ENCODE measurements around the gene SELENON.

SELENON gene

GRCh38 chr1:25809283-25809926 lies 9.4 kb downstream of the SELENON start:
- DNase-seq (ENCODE audit: low read depth, low spot score), result no peak

- no peak for DNase-seq (ENCODE audit: low read depth, low spot score)
Measured at GRCh38 chr1:25809929-25810328, 9.9 kb downstream of the SELENON start.

DNA sequence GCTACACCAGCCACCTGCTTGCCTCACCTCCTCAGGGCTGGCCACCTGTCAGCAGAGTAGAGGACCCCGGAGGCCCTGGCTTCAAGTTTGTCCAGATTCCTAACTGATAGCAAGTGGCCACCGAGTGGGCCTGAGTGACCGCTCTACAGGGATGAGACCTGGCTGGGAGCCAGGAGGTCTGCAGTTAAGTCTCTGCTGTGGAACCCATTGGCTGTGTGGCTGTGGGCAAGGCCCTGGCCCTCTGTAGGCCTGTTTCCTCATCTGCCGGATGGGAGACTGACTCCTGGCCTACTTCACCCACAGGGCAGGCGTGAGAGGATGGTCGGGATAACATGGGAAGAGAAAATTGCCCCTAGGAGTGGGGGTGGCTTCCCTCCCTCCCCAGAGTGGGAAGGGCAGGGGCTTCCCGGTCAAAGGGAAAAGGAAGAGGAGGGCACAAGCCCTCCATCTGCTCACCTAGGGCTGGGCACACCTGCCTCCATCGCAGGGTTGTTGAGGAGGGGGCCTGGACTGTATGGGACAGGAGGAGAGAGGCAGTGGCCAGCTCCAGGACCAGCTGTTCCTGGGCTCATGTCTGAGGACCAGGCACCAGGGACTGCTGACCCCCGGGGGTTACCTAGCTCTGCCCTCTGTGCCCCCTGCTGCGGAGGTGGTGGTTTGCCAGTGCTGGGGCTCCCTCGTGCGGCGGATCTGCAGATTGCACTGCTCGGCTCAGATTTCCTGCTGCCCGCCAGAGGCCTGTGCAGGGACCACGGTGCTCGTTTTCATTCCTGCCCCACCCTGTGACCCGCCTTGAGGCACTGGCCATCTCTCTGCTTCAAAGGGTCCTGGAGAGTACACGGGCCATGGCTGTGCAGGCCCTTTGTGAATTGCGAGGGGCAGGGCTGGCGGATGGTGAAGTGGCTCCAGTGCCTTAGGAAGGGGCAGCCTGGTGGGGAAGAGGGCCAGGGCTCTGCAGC lies 10.6 kb downstream of the SELENON start:
- DNase-seq (ENCODE audit: low read depth, low spot score), result peak; percentile 65

GRCh38 chr1:25811384-25812082 lies 11.5 kb downstream of the SELENON start:
- DNase-seq (ENCODE audit: low read depth, low spot score), result no peak

GRCh38 chr1:25813071-25813733 lies 13.2 kb downstream of the SELENON start:
- no peak for DNase-seq (ENCODE audit: low read depth, low spot score)

GRCh38 chr1:25813734-25814471 lies 13.9 kb downstream of the SELENON start:
- DNase-seq (ENCODE audit: low read depth, low spot score), result no peak

GRCh38 chr1:25814549-25815087 lies 14.6 kb downstream of the SELENON start:
- no peak for DNase-seq (ENCODE audit: low read depth, low spot score)

- no peak for DNase-seq (ENCODE audit: low read depth, low spot score)
Measured at GRCh38 chr1:25815208-25816111, 15.5 kb downstream of the SELENON start.

DNA sequence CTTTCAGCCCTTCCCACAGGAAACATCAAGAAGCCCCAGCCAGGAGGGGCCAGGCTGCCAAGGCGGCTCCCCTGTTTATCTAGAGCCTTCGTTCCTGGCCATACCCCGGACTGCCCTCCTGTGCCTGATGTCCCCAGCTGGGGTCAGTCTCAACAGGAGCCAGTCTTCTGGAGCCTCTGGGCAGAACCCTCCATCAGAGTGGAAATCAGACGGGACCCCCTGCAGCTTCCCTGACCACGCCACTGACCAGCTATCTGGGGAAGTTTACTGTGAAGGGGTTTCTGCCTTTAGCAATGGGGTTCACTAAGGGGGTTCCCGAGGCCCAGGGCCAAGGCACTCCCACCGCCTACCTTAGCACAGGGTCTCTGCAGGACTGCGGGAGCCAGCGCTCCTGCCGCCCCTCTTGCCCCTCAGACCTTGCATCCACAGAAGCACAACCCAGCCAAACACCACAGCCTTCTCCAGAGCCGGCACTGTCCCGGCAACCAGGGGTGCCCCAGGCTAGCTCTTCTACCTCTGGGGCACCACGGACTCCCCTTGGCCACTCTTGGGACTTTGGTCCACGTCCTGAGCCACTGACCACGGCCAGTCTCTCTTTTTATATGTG lies 16.2 kb downstream of the SELENON start:
- no peak for DNase-seq (ENCODE audit: low read depth, low spot score)

GRCh38 chr1:25817840-25818501 lies 18.0 kb downstream of the SELENON start:
- DNase-seq (ENCODE audit: low read depth, low spot score), result no peak

DNA sequence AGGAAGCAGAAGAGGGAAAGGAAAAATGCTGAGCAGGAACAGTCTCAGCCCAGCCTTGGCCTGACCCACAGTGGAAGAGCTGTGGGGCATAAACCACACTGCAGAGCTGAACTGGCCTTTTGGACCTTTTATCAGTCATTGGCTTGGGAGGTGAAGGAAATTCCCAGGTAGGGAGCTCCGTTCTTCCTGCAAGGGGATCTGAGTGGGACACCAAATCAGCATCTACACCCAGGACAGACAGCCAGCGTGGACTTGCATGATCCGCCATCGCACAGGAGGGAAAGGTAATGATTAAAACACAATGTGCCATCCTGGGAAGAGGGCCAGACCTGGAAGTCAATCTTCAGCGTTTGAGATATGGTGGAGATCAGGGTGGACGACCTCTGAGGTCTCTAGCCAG lies 18.6 kb downstream of the SELENON start:
- DNase-seq (ENCODE audit: low read depth, low spot score), result no peak

DNA sequence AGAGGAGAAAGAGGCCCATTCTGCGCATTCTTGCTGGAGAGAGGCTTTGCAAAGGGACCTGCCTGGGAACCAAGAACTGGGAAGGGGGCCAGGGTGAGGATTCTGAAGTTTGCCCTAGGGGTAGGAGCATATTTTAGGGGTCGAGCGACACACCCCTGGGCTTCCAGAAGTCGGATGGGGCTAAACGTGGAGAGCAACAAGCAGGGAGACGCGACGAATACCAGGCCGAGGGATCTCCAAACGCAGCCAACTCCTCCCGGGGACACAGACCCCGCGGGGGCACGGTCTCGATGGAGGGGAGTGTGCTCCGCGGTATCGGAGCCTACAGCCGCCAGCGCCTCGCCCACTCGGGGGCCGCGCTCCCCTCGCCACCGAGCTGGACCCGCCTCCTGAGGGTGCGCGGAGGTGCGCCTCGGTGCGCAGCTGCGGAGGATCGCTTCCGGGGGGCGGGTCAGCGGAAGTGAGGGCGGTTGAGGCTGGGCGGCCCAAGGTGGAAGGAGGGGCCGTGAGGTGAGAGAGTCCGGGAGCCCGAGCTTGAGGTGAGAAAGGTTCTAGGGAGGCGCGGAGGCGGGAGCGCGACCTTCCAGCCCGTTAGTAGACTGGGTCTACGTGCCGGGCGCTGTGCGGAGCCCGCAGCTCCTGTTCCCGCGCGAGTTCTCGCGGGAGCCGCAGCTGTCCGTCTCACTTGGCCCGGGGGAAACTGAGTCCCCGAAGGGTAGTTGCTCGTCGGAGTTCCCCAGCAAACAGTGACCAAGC lies 19.7 kb downstream of the SELENON start, which contains the start of gene MTFR1L:
Gene MTFR1L (plus strand): TSS at position 464 of the 756 bp plus-strand sequence. CDS start 3,151 bp downstream, outside the sequence.
- DNase-seq (ENCODE audit: low read depth, low spot score), result peak; percentile 87

GRCh38 chr1:25820247-25821111 lies 20.5 kb downstream of the SELENON start:
- DNase-seq (ENCODE audit: low read depth, low spot score), result peak; percentile 52

GRCh38 chr1:25821112-25821476 lies 21.1 kb downstream of the SELENON start:
- DNase-seq (ENCODE audit: low read depth, low spot score), result no peak

DNA sequence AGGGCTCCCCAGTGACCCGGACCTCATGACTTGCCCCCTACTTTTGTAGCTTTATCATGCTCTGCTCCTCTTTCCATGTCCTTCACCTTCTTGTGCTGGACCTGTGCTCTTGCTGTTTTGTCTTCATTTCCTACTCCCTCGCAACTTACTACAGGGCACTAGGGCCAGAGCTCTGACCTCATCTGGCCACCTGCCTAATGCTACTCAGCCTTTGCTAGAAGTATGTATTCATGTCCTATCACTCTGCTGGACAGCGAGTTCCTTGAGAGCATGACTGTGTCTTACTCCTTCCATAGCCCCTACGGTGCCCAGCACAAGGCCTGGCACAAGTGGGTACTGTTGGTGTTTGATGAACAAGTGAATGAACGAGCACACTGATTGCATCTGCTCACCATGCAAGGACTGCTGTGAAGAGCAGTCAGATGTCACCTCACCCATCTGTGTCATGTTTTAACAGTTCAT lies 21.7 kb downstream of the SELENON start:
- no peak for DNase-seq (ENCODE audit: low read depth, low spot score)

DNA sequence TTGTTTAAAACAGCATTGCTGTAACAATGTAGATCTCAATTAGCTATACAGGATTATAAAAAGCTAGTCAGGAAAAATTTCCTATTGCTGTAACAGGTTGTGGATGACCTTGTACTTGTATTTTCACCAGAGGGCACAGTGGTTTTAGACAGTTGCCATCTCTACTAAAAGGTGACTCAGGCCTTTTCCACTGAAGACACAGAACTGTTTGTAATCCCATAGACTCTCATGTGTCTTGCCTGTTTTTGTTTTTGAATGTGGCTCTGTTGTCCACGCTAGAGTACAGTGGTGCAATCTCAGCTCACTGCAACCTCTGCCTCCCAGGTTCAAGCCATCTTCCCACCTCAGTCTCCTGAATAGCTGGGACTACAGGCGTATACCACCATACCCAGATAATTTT lies 25.6 kb downstream of the SELENON start:
- DNase-seq (ENCODE audit: low read depth, low spot score), result no peak

GRCh38 chr1:25826571-25826970 lies 26.6 kb downstream of the SELENON start:
- no peak for DNase-seq (ENCODE audit: low read depth, low spot score)
